Embryonic facial prominence (tissue), 1 donor: ENCODE data around the gene SNUPN.

Source experiments
- DNase-seq: peaks from one replicate; pipeline ENCODE4 v3.0.0-alpha.2; 2016; ENCODE audit errors: extremely low spot score

SNUPN gene

GRCh38 chr15:75625542-75626347 lies at the start of gene SNUPN:
SNUPN (minus strand) TSS chr15:75625725; CDS start chr15:75621051, 4,674 bp downstream.
- DNase-seq, result peak; percentile 90

DNA sequence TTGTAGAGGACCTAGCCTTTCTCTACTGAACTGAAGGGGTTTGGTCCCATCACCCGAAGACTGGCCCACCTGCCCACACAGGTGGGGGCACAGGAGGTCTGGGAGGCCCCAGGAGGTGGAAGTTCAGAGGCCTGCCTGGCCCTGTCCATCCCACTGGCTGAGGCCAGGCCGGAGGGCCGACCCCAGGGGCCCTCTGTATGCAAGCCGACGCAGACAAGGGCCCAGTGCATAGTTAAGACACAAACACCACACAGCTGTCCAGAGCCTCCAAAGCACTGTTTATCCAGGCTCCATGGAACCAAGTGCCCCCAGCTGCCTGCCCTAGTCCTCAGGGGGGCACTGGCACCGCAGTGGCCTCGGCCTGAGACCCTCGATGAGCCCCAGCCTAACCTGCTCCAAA lies 48.8 kb upstream of the SNUPN start:
- DNase-seq, result no peak

- no peak for DNase-seq
Observed at GRCh38 chr15:75673426-75674235, 48.1 kb upstream of the SNUPN start.

DNA sequence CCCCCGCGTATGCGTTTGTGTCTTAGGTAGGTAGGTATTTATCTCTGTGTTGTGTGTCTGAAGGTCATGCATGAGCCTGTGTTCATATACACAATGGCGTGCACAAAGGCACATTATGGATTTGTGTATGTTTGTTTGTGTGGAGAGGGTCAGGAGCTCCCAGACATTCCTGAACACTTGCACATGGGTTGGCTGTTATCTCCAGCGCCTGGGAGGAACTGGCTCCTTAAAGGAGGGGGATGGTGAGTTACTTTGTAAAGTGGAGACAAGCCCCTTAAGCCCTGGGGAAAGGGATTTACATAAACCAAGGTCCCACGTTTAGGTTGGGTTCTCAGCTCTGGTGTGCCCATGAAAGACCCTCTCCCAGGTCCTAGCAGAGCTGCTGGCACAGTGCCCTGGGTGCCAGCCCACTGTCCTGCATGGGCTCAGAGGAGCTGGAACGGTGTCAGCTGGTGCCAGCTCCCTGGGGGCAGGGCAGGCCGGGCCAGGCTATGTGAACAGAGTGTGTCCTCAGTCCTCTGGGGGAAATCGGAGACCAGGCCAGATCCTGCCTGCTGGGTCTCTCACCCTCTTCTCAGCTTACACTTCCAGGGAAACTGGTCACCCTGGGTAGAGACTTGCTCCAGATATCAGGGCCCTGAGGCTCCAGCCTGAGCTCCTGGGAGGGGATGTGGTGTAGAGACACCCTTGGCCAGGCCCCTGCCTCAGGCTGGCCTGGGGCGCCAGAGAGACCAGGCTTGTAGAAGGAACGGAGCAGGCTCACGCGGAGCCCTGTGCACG lies 47.3 kb upstream of the SNUPN start:
- no peak for DNase-seq

DNA sequence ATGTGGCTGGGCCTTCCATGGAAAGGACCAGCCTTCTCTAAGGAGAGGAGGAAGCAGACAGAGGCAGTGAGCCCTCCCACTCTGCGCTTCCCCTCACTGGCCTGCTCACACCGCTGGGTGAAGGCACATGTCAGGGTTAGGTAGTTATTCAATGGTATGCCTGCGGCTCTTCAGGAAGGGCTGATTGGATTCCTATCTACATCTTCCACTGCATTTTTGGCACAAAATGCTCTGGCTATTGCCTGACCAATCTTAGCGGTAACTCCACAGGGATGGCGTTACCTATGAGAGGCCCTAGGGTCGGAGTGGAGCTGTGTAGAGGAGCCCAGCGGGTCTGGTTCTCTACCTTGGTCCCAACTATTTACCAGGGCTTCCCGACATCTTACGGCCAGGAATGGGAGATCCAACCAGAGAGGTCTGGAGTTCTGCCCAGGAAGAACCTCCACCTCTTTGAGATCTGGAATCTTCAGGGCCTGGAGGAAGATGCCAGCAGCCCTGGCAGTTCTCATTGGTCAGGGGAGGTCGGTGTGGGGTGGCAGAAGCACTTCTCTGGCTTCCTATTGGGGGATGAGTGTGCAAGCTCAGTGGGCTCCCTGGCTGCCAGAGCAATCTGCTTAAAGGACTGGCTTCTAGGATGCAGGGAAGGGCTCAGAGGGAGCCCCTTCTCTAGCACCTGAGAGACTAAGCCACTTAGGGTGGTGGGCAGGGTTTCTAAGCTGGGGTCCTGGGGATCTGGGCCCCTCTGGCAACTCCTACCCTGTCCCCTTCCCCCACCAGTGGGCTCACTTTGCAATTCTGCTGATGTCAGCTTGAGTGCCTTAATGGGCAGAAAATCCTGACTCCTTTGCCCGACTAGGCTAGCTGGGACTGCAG lies 46.4 kb upstream of the SNUPN start:
- no peak for DNase-seq

GRCh38 chr15:75669879-75670212 lies 44.3 kb upstream of the SNUPN start:
- DNase-seq, result no peak

- no peak for DNase-seq
Observed at GRCh38 chr15:75669191-75669878, 43.8 kb upstream of the SNUPN start.

DNA sequence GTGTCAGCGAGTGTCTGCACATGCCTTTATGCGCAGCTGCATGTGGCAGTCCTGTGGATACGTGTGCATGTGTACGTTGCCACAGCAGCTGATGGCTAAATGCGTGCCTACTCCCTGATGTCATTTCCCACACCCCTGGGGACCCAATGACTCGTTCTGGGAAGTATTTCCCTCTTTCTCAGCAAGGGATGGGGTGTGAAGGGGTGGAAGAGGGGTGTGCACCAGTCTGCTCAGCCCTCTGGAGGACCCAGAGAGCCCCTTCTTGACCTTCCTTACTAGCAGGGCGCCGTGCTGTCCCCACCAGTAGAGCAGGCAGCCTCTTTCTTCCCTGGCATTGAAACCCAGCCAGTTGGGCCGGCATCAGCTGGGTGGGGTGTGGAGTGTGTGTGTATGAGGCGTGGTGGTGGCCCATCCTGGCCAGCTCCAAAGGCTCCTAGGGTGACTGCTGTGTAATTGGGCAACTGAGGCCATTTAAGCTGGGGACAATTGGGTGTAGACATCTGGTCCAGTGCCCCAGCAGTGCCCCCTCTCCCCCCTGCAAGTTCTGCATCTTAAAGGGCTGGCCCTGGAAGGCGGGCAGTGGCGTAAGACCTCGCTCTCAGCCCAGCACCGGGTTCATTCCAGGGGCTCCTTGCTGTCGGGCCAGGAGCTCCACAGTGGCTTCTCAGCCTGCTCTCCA lies 41.4 kb upstream of the SNUPN start:
- no peak for DNase-seq

DNA sequence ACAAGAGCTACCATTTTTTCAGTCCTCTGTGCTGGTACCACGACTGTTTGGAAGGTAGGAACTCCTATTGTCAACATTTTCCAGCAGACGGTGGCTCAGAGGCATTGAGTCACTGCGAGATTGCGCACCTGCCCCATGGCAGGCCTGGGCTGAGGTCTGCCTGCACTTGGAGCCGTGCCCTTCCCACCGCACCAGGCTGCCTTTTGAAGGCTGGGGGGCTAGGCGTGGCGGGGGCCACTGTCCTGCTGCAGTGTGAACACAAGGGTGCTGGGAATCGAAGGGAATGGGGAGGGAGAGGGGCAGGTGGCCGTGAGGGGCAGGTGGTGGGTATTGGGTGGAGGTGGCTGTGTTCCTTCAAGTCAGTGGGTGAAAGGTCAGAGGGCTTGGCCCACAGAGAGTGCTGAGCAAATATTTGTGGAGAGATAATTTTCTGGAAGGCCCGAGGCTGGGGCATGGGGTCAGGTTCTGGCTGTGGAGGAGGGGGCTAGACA lies 38.5 kb upstream of the SNUPN start:
- no peak for DNase-seq

- DNase-seq, result no peak
Observed at GRCh38 chr15:75662823-75663519, 37.4 kb upstream of the SNUPN start.

DNA sequence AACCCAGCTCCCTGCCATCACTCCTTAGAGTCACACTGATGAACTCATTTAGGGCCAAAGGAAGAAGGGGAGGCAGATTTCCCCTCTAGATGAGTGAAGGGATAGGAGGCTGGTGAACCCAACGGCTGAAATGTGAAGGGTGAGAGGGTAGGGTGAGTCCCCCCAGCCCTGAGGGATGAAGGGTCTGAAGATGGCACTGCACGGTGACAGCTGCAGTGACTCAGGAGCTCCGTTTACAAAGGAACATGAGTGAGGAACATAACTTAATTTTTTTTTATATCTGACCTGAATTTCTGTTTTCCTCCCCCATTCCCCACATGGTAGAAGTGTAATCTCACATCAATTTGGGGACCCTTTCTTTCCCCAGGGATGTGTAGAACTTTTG lies 36.2 kb upstream of the SNUPN start:
- DNase-seq, result no peak

DNA sequence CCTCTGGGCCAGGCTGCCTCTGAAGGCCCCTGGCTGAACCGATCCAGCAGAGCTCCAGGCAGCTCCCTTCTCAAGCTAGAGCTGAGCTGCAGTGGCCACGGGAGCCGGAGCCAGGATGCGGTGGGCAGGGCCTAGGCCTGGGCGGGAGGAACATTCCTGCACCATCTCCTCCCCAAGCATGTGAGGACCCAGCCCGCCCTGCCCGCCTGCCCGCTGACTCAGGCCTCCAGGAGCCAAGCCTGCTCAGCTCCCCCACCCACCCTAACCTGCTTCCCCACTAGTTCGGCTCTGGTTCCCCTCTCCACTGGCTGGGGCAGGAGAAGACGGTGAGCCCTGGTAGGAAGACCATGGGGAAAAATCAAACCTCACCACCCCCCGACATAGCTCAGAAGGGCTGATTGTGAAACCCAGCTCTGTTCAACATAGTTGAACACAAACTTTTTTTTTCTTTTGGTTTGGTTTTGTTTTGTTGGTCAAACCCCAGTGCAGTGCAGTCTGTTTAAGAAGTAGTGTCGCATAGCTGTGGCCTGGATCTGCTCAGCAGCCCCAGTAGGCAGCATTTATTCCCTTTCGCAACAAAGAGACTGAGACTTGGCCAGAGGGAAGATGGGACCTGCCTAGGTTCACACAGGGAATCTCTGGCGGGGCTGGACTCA lies 35.7 kb upstream of the SNUPN start:
- DNase-seq, result no peak

DNA sequence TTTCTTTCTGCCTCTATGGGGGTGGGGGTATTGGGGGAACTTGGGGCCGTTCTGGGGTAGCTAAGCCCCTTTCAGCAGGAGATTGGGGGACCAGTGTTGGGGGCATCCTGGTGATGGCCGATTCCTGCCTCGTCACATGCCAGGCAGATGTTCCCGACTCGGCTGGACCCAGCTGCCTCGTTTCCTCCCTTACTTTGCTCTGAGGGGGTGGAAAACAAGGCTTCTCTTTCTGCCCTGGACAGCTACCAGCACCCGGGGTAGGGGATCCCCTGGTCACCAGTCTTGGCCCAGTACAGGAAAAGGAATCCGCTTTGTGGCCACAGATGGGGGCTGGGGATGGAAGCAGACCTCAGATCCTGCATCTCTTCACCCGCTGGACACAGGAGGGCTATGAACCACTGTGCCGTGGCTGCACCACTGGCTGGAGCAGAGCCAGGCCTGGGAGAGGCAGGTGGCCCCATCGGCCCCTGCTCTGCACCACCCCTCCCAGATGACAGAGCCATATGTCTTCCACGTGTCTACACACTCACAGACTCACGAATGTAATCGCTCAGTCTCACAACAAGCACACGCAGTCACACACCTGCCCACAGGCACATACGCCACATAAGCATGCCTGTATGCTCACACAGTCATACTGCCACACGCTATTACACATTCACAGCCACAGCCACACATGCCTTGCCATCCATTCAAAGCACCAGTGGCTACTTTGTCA lies 34.6 kb upstream of the SNUPN start:
- no peak for DNase-seq

DNA sequence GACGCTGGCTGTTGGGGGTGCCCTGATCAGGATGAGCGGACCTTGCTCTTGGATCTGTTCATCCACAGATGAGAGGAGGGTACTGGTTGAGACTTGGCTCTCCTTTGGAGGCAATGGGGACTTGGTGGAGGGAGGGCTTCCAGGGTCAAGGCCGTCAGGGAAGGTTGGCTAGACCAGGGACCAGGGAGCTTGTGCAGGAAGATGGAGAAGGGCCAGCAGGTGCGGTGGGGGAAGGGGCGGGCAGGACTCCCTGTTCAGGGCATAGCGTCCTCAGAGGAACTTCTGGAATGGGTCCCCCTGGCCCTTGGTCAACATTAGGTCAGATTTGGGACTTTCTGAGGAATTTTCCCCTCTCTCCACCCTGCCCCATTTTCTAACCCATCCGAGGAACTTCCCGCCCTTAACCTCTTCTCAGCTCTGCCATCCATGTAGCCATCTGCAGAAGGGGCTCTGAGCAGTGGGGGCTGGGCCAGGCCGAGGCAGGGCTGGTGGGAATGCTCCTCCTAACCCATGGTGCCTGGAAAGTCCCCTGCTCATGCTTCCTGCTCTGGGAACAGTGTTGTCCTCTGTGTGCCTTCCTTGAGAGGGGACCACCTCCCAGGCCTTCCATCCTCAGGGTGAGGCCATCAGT lies 33.7 kb upstream of the SNUPN start:
- DNase-seq, result no peak

DNA sequence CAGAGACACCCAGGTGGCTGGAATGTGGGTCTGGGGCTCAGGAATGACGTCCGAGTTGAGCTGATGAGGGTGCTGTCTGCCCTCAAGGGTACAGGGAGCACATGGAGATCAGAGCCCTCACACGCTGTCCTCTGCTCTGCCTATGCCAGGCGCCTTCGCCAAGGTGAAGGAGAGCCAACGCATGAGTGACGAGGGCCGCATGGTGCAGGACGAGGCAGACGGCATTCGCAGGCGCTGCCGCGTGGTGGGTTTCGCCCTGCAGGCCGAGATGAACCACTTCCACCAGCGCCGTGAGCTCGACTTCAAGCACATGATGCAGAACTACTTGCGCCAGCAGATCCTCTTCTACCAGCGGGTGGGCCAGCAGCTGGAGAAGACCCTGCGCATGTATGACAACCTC lies 31.3 kb upstream of the SNUPN start:
- no peak for DNase-seq

DNA sequence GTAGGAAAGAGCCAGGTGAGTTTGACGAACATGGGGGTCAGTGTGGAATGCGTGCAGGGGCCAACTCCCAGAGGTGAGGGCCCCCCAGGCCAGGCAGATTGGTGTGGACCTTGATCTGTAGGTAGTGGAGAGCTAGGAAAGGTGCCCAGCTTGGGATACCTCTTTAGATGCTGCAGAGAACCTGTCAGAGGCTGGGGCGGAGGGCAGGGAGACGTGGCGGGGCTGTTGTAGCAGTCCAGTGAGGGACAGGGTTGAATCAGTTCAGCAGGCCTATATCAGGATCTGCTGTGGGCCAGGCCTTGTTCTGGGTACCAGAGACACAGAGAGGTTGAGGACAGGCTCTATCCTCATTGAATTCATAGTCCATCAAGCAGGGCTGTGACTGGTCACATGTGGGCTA lies 30.8 kb upstream of the SNUPN start:
- no peak for DNase-seq

- DNase-seq, result no peak
Observed at GRCh38 chr15:75655931-75656330, 30.4 kb upstream of the SNUPN start.
